NB4 (cell line): Measurements from ENCODE around the gene DHX34.

Experiments
- DNase-seq: peaks from one replicate; pipeline ENCODE4 v3.0.0; 2010; ENCODE audit warnings: low read depth
- H3K4me3 ChIP-seq: one replicate; pipeline ENCODE4 v1.5.1; 2011; ENCODE audit warnings: mild to moderate bottlenecking, low read depth, low read length, moderate library complexity
- MAX ChIP-seq: IDR thresholded peaks from 2 replicates; pipeline ENCODE4 v1.6.1; 2011; ENCODE audit warnings: low read depth, low read length
- MYC ChIP-seq: IDR thresholded peaks from 2 replicates; pipeline ENCODE4 v1.6.1; 2011; ENCODE audit warnings: low read depth, low read length
- POLR2A ChIP-seq: IDR thresholded peaks from 2 replicates; pipeline ENCODE4 v1.6.1; 2011; ENCODE audit warnings: mild to moderate bottlenecking; ENCODE audit not compliant: insufficient read length; ENCODE audit errors: extremely low read depth
- TF ChIP-seq, protein P1 (sequence below): IDR thresholded peaks from one replicate; pipeline ENCODE4 v1.5.1; 2012; ENCODE audit warnings: low read depth, low read length

Gene DHX34

GRCh38 chr19:47315125-47315821 is 33.8 kb upstream of the DHX34 start:
- peak; percentile 100 for DNase-seq

GRCh38 chr19:47316513-47316912 is 32.6 kb upstream of the DHX34 start:
- TF ChIP-seq MYC = 0 out of 2 replicates have a peak, but pooled peaks have one; percentile 17
- TF ChIP-seq MAX = peak; percentile 54
- TF ChIP-seq, protein P1, sequence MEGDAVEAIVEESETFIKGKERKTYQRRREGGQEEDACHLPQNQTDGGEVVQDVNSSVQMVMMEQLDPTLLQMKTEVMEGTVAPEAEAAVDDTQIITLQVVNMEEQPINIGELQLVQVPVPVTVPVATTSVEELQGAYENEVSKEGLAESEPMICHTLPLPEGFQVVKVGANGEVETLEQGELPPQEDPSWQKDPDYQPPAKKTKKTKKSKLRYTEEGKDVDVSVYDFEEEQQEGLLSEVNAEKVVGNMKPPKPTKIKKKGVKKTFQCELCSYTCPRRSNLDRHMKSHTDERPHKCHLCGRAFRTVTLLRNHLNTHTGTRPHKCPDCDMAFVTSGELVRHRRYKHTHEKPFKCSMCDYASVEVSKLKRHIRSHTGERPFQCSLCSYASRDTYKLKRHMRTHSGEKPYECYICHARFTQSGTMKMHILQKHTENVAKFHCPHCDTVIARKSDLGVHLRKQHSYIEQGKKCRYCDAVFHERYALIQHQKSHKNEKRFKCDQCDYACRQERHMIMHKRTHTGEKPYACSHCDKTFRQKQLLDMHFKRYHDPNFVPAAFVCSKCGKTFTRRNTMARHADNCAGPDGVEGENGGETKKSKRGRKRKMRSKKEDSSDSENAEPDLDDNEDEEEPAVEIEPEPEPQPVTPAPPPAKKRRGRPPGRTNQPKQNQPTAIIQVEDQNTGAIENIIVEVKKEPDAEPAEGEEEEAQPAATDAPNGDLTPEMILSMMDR = no peak
- no peak overlapping the region for H3K4me3 ChIP-seq
- DNase-seq = no peak

More at GRCh38 chr19:47315125-47315821, 33.8 kb upstream of the DHX34 start:
- H3K4me3 ChIP-seq = no peak overlapping the region
- TF ChIP-seq, protein P1 = no peak
- TF ChIP-seq MAX = peak; percentile 94
- peak; percentile 95 for TF ChIP-seq MYC

DNA sequence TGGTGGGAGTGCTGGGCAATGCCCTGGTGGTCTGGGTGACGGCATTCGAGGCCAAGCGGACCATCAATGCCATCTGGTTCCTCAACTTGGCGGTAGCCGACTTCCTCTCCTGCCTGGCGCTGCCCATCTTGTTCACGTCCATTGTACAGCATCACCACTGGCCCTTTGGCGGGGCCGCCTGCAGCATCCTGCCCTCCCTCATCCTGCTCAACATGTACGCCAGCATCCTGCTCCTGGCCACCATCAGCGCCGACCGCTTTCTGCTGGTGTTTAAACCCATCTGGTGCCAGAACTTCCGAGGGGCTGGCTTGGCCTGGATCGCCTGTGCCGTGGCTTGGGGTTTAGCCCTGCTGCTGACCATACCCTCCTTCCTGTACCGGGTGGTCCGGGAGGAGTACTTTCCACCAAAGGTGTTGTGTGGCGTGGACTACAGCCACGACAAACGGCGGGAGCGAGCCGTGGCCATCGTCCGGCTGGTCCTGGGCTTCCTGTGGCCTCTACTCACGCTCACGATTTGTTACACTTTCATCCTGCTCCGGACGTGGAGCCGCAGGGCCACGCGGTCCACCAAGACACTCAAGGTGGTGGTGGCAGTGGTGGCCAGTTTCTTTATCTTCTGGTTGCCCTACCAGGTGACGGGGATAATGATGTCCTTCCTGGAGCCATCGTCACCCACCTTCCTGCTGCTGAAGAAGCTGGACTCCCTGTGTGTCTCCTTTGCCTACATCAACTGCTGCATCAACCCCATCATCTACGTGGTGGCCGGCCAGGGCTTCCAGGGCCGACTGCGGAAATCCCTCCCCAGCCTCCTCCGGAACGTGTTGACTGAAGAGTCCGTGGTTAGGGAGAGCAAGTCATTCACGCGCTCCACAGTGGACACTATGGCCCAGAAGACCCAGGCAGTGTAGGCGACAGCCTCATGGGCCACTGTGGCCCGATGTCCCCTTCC is 28.9 kb upstream of the DHX34 start:
- TF ChIP-seq MAX (no peak), MYC (no peak)
- TF ChIP-seq, protein P1 = no peak
- no peak for DNase-seq
- no peak overlapping the region for H3K4me3 ChIP-seq

DNA sequence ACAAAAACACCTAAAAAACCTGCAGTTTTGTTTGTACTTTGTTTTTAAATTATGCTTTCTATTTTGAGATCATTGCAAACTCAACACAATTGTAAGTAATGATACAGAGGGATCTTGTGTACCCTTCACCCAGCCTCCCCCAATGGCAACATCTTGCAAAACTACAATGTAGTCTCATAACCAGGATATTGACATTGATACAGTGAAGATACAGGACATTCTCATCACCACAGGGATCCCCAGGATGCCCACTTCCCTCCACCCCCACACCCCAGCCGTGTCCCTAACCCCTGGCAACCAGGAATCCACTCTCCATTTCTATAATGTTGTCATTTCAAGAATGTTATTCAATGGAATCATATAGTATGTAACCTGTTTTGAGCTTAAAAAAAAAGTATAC is 27.5 kb upstream of the DHX34 start:
- no peak for DNase-seq
- no peak overlapping the region for H3K4me3 ChIP-seq
- TF ChIP-seq MYC (no peak), MAX (no peak), POLR2A (no peak)
- TF ChIP-seq, protein P1 = no peak

DNA sequence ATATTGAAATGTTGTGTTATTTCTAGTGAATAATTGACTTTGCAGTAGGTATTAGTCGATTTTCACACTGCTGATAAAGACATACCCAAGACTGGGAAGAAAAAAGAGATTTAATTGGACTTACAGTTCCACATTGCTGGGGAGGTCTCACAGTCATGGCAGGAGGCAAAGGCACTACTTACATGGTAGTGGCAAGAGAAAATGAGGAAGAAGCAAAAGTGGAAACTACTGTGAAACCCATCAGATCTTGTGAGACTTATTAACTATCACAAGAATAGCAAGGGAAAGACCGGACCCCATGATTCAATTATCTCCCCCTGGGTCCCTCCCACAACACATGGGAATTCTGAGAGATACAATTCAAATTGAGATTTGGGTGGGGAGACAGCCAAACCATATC is 27.1 kb upstream of the DHX34 start:
- no peak overlapping the region for H3K4me3 ChIP-seq
- DNase-seq = peak; percentile 76
- no peak for TF ChIP-seq POLR2A
- TF ChIP-seq MAX = no peak
- TF ChIP-seq MYC = no peak
- TF ChIP-seq, protein P1 = no peak
